Activated CD4-positive, CD25-positive, alpha-beta regulatory T cell treated with anti-CD3 and anti-CD28 coated beads, Interleukin-2, amount 50 U/mL, for 24 hours (primary cell): ENCODE results near the gene SAXO1.

Source experiments
- ATAC-seq, 2 donors: fragments of 150-1000 bp; cut with Tn5 transposase; one replicate each; pipeline ENCODE4 v1.10.0; 2021; ENCODE audit warnings: mild to moderate bottlenecking in 1 of 2, moderate library complexity in 1 of 2

The SAXO1 gene

DNA sequence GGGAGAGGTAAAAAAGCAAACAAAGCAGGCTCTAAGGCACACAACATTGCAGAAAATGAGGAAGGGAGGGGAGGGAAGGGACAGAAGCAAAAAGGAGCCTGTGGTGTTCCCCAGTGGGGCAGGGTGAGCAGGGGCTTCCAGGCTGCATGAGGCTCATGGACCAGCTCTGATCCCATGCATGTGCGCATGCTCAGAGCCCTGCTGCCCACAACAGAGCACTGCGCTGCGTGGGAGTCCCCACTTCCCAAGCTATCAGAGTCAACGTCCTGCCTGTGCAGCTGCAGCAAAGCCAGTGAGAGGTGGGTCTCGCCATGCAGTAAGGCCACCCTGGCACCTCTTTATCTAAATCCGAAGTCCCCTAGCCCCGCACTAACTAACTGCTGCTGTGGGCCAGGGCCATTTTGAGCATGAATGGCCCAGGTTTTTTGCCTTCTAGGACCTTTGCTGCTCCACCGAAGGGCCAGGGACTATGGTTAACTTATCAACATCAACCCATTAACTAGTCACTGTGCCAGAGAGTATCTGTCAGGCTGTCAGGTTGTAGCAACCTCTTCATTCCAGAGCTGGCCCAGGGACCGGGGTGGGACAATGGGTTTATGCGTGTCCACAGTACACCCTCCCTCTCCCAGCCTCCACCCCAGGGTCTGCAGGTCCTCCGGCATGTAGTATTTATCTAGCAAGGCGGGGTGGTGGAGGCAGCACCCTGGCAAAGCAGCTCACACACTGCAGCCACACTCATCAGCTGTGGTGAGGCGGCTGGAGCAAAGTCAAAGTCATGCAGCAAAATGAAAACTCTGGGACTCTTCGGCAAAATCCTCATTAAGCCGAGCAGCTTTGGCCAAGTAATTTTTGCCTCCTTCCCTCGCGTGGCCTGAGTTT is 123.6 kb downstream of the SAXO1 start:
- ATAC-seq = no peak

DNA sequence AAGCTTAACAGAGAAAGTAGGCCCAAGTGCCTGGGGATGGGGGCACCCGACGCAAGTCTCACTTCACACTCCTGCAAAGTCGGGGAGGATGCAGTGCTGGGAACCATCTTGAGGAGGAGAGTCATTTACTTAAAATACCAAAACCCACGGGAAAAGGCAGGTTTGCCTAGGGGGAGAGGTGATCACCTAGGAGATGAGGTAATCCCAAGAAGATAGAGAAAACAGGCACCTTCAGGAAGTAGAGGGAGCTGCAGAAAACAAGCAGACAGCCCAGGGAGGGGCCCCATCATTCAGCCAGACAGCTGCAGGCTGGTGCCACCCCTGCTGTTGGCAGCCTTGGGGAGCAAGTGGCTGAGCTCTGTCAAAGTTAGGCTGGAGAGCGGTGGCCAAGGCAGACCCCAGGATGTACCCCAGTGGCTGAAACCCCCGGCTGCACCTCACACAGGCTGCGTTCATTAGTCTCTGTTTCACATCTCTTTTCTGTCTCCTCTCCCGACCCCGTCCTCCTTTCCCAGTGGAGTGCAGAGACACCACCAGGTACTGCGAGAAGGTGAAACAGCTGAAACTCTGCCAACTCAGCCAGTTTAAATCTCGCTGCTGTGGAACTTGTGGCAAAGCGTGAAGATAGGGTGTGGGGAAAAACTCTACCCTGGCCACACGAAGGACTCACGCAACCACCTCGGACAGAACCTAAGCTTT is 124.9 kb downstream of the SAXO1 start:
- ATAC-seq = no peak

DNA sequence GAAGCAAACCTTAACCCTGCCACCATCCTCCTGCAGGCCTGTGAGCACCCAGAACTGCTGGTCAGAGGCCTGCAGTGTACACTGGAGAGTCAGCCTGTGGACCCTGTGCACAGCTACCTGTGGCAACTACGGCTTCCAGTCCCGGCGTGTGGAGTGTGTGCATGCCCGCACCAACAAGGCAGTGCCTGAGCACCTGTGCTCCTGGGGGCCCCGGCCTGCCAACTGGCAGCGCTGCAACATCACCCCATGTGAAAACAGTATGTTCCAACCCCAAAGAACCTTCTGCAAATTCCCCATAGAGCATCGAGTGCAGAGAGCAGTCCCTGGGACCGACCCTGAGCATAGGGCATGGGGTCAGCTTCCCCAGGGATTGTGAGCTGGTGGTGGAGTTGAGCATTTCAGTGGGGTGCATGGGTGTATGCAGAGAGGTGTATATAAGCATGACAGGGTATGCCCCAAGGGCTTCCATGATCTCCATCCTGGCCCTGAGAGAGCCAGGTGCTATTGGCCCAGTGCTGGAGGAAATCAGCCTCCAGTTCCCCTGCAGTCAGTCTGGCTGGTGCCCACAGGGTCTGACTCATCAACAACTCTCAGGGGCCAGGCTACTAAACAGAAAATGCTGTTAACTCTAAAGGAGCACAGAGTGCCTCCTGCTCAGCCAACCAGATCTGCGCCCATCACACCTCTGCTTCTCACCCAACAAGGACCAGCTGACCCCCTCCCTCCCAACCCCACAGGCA is 126.2 kb downstream of the SAXO1 start:
- ATAC-seq = no peak

DNA sequence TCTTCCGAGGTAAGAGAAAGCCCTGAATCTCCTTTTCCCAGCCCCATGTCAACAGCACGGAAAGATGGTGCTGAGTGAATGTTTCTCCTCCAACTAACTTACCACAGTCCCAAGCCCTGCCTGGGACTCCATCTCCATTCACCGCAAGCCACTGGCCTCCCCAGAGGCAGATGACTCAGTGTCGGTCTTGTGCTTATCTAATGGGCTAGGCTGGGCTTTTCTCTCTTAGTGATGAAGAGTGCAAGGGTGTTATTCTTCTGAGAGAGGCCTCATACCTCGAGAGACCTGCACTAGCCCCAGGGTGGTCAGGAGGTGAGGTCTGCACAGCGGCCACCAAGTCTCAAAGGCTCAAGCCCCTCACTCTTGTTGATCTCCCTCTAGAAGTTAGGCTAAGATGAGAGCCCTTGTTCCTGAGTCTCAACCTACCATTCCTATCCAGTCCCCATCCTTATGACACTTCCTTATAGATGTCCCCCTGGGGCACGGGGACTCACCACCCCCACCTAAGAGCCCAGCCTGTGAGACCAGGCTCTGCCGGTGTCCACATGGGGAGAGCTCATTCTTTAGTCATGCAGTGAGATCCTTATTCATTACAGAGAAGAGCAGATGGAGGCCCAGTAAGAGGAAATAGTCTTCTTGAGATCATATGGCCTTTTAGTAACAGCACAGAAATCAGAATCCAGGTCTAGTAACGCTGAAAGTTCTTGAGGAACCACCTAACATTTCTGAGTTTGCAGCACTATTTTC is 127.0 kb downstream of the SAXO1 start:
- no peak for ATAC-seq

DNA sequence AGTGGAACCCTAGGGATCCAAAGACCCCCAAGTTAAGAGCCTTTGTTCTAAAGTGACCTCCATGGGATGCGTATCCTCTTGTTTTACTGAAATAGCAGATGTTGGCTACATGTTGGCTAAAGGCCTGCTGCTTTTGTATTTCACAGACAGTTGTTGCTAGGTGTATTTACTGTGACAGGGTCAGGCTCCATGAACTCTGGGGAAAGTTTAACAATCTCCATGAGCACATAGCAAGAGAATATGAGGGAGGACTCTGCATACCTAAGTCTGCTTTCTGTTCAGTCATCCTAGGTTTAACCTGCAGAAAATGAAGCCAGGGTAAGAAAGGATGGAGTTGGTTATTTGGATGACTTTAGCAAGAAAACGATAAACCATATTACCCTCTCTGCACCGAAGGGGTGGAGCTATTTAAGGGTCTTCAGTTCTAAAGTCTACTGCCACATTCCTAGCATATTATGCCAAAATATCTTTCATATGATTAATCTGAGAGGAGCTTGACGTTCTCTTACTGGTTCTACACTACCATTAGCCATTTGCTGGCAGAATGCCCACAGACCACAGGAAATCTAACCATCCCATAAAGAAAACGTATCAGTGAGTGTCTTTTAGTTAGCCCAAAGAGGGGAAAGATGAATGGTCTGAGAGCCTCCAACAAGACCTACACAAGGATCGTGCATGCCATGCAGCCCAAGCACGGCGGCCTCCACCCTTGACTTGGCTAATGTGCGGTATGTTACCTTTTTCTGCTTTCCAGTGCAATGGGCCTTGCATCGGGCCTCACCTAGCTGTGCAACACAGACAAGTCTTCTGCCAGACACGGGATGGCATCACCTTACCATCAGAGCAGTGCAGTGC is 127.8 kb downstream of the SAXO1 start:
- ATAC-seq = no peak

DNA sequence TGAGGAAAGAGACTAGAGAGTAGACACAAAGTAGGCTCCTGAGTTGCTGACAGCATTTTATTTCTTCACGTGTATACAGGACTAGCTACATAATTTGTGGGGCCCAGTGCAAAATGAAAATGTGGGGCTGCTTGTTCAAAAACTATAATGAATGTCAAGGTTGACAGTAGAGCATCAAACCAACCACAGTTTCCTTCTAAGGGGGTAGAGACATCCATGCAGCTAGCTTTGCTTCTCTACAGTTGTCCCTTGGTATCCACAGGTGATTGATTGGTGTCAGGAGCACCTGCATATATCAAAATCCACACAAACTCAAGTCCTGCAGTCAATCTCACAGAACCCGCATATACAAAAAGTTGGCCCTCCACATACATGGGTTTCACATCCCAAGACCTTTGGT is 129.6 kb downstream of the SAXO1 start:
- no peak for ATAC-seq

DNA sequence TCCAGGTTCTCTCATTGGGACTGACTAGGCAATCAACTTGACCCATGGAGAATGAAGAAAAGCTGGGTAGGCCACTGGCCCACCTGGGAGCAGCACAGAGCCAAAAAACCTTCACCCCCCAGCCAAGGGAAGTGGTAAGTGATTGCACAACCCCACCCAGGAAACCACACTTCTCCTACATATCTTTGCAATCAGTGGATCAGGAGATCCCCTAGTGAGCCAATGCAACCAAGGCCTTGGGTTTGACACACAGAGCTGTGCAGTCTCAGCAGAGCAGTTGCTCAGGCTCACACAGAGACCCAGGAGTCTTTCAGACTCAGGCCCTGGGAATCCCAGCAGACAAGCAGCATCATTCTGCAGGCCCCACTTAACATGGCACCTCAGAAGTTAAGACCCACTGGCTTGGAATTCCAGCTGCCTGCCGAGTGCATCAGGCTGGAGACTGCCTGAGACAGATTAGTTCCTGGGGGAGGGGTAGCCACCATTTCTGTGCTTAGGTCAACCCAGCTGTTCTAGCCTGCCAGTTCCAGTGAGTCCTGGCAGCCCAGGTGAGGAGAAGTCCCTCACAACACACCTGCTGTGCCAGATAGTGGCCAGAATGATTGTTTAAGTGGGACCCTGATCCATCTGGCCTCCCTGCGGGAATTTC is 136.4 kb downstream of the SAXO1 start:
- ATAC-seq = no peak

DNA sequence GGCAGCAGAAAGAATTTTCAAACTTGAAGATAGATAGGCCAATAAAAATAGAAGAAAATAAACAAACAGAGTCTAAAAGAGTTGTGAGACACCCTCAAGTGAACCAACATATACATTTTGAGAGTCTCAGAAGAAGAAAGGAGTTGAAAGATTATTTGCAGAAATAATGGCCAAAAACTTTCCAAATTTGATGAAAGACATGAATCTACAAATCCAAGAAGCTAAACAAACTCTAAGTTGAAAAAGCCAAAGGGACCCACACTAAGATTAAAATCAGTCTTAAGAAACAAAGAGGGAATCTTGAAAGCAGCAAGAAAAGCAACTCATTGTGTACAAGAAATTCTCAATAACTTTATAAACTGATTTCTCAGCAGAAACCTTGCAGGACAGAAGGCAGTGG is 137.0 kb downstream of the SAXO1 start:
- no peak for ATAC-seq

DNA sequence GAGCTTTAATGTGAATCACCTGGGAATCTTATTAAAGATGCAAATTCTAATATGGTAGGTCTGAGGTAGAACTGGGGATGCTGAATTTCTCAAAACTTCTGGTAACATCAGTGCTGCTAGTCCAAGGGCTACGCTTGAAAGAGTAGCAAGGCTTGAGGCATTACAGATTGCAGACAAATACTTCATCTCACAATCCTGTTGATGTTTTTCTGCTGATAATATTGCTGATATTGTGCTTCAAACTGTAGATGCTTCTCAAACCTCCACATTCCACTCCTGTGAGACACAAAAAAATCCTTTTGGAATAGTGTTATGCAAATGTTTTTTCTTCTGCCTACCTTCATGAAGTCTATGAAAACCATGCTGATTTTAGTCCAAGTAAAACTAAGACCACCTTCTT is 139.5 kb downstream of the SAXO1 start:
- ATAC-seq = no peak

DNA sequence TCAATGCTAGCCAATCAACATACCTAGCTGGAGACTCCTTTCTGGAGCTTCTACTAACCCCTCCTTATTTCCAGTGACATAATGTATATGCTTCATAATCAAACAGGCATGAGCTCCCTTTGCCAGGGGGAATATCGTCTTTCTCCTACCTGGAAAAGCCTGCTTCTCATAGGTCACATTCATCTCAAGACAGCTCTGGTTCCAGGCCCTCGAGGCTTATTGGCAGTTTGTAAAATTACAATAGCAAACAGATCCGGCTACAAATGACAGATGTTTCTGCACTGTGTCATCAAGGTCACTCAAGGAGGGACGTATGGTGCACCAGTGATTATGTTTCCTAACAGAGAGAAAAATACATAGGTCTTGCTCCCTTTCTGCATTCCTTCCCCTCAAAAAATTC is 140.0 kb downstream of the SAXO1 start:
- ATAC-seq = no peak

DNA sequence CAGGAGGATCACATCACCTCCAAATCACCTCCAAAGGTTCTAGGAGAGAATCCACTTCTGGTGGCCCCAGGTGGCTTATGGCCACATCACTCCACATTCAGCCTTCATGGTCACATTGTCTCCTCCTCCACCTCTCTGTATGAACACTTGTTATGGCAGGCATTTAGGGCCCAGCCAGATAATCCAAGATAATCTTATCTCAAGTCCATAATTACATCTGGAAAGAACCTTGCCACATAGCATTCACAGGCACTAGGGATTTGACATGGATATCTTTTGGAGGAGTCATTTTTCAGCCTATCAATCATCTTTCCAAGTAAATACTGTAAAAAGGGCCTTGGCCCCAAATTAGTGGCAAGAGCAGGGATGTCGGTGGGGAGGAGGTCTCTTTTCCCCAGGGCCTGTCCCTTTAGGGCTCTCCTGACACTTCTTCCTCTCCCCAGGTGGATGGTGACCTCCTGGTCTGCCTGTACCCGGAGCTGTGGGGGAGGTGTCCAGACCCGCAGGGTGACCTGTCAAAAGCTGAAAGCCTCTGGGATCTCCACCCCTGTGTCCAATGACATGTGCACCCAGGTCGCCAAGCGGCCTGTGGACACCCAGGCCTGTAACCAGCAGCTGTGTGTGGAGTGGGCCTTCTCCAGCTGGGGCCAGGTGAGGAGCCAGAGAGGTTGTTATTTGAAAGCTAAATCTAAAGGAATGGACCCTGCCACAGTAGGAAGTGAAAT is 140.9 kb downstream of the SAXO1 start:
- ATAC-seq = no peak

DNA sequence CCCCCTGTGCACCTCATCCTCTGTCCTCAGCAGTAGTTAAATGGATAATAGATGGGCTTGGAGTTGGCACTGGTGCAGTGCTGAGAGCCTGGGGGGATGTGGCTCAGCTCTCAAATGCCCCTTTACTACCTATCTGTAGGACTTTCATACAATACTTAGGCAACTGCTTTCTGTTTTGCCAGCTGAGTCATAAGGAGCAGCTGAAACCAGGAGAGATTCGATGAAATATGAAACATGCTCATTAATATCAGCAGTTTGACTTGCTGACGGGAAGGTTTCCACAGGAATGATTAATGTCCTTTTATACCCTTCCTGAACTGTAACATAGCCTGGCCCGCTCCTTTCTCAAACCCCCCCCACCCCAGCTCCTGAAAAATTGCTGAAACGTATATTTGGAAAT is 142.6 kb downstream of the SAXO1 start:
- ATAC-seq = no peak

DNA sequence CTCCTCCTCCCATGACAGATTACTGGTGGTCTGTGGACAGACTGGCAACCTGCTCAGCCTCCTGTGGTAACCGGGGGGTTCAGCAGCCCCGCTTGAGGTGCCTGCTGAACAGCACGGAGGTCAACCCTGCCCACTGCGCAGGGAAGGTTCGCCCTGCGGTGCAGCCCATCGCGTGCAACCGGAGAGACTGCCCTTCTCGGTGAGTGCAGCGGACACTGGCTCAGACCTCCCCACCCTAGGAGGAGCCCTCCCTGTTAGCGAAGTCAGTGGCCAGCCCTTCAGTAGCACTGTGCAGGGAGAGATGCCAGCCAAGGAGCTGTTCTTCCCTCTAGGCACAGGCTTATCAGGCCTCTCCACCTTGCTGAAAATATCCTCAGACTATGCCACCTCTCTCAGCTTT is 143.5 kb downstream of the SAXO1 start:
- ATAC-seq = no peak

DNA sequence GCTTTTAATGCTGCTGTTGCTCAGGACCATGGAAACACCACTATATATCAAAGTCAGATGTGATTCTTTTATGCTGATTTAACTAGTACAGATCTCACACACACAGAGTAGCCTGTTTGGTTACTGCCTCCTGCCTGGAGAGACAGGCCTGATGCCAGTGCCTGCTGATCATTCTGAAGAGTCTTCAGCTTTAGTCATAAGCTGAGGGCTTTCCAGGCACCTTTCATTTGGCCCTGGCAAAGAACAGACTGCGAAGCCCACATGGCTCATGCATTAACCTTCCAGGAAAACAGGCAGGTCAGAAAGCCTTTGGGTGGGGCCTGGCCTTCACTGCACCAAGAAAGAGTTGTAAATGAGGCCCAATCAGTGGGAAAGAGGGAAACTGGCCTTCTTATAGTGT is 144.7 kb downstream of the SAXO1 start:
- ATAC-seq = no peak

DNA sequence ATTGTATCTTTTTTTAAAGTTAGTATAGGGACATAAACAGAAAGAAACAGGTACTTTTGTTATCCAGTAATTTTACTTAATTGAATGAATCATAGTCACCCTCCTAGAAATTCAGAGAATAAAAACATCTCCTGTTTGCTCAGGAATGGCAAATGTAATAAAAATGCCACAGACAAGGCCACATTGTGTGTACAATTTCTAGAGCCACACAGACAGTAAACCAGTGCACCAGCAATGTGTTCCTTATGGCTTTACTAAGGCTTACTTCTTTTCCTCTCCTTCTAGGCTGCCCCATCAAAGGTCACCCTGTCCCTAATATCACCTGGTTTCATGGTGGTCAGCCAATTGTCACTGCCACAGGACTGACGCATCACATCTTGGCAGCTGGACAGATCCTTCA is 145.5 kb downstream of the SAXO1 start:
- no peak for ATAC-seq

DNA sequence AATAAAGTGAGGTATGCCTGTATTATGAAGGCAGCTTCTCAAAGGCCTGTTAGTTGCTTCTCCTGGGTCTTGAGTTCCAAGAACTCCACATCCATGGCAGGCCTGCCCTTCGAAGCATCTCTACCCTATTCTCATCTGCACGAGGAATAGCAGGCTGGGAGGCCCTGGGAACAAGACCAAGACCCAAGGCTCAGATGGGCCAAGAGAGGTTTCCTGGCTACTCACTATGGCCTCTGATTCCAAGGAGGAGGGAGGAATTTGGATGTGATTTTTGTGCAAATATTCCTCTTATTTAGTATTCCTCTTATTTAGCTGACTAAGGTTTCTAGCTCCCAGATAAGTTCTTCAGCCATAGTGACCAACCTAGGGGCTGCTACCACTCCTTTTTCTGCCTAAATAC is 151.3 kb downstream of the SAXO1 start:
- no peak for ATAC-seq

DNA sequence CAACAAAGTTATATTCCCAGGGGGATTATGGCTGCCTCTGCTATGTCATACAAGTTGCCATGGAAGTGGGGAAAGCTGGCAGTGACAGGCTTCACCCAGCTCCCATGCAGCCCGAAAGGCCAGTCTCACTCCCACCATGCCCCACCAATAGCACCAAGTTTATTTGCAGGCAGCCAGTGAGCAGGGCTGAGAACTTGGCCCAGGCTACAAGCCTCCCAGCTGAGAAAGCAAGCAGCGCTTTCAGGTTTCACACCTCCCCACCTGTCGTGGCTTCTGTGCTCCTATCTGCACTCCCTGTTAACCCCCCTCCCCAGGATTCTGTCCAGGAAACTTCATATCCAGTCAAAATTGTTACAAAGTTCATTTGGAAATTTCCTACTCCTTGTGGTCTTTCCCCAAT is 155.0 kb downstream of the SAXO1 start:
- no peak for ATAC-seq
